NK-92 (cell line): Measurements from ENCODE around the gene PEX11G.
A peak's percentile ranks its signal among the peaks of the same experiment; 100 is the strongest.

Experiments
- DNase-seq: peaks from one replicate; lab custom pipeline; 2025; ENCODE audit not compliant: unreplicated experiment; lab: John Stamatoyannopoulos, UW

Gene PEX11G

GRCh38 chr19:7488736-7489353 is at the start of gene PEX11G:
Gene PEX11G, minus strand, starts transcription at chr19:7489035. Its CDS starts 25 bp downstream, at chr19:7489010.
- DNase-seq, result no peak

DNA sequence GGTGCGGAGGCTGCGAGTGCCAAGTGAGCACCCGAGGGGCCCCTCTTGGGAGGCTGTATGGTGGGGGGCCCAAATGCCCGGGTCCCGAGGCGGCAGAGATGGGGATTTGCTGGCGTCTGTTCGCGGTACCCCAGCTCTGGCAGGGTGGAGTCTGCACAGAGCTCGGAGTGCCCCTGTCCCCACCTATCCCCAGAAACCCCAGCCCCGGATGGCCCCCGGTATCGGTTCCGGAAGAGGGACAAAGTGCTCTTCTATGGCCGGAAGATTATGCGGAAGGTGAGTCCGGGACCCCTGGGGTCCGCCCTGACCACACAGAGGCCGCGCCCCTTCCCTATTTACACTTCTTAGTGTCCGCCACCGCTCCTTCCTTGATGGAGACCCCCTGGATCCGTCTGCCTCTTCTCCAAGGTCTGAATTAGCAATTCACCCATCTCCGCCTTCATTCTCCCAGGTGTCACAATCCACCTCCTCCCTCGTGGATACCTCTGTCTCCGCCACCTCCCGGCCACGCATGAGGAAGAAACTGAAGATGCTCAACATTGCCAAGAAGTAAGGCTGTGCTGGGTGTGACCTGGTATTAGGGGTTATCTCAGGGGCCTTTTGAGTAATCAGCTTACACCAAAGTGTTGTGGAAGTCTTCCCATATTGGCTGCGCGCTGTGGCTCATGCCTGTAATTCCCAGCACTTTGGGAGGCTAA is 47.3 kb upstream of the PEX11G start:
- DNase-seq, result no peak

DNA sequence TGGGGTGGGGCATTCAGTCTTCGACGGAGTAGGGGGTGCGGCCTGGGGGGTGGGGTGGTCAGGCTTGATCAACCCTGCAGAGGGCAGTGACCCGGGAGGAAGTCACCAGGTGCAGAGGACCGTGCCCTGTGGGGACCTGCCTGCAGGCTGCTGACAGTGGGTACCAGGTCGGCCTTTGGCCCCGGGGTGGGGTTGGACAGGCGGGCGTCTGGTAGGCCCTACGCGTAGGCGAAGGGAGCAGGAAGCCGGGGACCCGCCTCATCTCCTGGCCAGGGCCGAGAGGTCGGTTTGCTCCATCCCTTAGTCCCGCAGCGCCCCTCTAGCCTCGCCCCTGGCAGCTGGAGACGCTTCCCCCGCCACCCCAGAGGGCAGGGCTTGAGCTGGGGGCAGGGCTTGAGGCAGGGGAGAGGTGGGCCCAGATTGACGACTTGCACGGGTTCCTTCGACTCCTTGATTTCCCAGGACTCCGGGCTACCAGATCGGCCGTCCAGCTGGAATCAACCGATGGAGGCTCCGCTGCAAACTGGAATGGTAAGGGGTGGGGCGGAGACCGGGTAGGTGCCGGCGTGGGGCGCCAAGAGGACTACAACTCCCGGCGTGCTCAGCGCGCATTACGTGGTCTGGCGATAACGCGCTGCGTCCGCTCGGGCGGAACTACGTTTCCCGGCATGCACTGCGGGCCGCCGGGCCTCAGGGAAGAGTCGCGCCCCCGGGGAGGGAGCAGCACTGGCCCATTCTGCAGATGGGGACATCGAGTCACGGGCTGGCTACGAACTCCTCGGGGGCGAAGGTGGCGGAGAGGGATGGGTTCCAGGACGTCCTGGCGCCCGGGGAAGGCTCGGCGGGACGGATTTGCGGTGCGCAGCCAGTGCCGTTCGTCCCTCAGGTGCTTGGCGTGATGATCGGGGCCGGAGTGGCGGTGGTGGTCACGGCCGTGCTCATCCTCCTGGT is 46.5 kb upstream of the PEX11G start, which contains the start of gene PNPLA6:
PNPLA6 (plus strand) TSS at position 671 of the 951 bp plus-strand sequence; CDS start at position 743, 72 bp downstream.
- peak; percentile 21 for DNase-seq

- DNase-seq, result no peak
Measured at GRCh38 chr19:7534531-7535046, 45.8 kb upstream of the PEX11G start.

DNA sequence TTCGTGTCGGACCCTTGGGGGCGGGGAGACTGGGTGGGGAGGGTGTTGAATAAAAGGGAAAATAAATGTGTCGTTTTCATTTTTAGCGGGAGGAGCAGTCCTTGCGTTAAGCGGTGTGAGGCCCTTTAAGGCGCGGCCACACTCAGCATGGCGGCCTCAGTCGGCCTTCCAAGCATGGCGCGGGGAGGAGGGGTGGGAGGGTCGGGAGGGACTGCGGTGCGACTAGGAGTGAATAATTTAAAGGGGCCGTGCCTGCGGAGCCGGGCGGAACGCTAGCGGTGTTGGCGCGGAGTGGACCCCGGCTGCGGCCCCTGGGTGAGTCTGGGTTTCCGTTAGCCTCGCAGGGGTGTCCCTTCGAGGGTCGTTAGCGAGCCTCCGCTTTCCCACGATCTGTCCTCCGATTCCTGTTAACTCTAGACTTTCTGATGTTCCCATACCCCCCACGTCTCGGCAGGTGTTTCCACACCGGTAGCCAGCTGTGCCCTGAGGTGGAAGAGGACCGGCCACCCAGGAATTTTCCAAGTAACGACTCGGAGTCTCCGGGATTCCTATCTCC is 45.2 kb upstream of the PEX11G start:
- DNase-seq, result peak; percentile 24

GRCh38 chr19:7533281-7533885 is 44.5 kb upstream of the PEX11G start:
- DNase-seq, result no peak

DNA sequence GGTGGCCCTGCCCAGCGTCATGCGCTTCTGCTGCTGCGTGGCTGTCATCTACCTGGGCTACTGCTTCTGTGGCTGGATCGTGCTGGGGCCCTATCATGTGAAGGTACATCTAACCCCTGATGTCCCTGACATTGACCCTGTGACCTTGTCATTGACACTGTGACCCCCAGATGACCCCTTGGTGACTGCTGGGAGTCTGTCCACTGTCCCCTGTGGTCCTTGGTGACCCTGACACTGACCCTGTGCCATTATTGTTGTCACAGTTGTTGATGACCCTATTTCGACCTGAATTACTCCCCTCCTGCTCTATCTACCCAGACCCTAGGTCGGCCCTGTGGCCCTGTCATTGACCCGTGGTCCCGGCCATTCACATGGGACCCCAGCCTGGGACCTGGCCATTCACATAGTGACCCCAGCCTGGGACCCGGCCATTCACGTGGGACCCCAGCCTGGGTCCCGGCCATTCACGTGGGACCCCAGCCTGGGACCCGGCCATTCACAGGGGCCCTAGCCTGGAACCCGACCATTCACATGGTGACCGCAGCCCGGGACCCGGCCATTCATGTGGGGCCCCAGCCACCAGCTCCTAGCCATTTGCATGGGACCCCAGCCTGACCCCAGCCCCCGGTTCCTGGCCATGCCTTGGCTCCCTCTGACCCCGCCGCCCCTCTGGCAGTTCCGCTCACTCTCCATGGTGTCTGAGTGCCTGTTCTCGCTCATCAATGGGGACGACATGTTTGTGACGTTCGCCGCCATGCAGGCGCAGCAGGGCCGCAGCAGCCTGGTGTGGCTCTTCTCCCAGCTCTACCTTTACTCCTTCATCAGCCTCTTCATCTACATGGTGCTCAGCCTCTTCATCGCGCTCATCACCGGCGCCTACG is 41.0 kb upstream of the PEX11G start:
- no peak for DNase-seq

DNA sequence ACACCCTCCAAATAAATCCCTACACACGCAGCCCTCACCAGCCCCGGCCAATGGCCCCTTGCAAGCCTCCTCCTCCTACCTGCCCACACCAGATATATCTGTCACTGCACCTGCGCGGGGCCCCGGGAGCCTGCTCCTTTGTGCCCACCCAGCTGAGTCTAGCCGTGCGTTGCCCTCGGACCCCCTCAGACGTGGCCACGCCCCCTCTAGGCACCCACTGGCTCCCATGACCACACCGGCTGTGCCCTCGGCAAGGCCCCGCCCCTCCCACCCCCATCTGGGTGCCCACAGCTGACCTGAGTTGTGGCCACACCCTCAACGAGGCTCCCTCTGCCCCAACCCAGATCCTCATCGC is 40.4 kb upstream of the PEX11G start:
- no peak for DNase-seq

- DNase-seq, result no peak
Measured at GRCh38 chr19:7528522-7529245, 39.8 kb upstream of the PEX11G start.

- no peak for DNase-seq
Measured at GRCh38 chr19:7528192-7528519, 39.3 kb upstream of the PEX11G start.

- DNase-seq, result no peak
Measured at GRCh38 chr19:7527516-7528191, 38.8 kb upstream of the PEX11G start.

GRCh38 chr19:7526059-7526929 is 37.5 kb upstream of the PEX11G start:
- DNase-seq, result no peak

DNA sequence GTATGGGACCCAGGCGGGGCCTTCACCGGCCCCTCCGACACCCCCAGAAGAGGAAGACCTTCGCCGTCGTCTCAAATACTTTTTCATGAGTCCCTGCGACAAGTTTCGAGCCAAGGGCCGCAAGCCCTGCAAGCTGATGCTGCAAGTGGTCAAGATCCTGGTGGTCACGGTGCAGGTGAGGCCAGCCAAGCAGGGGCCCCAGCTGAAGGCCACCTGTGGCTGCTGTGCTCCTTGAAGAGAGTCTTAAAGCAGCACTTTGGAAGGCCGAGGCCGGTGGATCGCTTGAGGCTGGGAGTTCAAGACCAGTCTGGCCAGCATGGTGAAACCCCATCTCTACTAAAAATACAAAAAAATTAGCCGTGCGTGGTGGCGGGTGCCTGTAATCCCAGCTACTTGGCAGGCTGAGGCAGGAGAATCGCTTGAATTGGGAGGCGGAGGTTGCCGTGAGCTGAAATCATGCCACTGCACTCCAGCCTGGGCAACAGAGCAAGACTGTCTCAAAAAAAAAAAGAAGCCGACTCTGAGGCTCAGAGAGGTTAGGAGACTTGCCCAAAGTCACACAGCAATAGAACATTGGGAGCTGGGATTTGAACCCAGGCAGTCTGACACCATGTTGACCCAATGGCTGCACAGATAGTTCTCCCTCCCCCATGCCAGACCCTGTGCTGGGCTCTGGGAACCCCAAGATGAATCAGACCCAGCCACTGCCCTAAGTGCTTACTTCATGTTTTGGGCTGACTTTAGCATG is 36.3 kb upstream of the PEX11G start:
- DNase-seq, result no peak

DNA sequence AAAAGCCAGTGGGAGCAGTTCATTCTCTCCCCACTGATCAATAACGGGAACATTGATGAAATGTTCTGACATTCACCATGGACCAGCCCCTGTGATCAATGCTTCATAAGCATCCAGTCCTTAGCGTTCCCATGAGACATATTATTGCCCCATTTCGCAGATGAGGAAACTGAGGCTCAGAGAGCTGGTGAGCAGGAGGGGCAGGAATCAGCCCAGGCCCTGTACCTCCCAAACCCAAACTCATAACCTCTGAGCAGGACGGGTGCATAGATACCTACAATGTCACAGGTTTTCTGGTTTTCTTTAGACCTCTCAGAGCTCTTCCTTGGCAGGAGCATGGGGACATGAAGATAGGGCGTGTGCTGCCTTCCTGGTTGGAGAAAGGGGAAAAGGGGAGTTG is 35.7 kb upstream of the PEX11G start:
- no peak for DNase-seq

DNA sequence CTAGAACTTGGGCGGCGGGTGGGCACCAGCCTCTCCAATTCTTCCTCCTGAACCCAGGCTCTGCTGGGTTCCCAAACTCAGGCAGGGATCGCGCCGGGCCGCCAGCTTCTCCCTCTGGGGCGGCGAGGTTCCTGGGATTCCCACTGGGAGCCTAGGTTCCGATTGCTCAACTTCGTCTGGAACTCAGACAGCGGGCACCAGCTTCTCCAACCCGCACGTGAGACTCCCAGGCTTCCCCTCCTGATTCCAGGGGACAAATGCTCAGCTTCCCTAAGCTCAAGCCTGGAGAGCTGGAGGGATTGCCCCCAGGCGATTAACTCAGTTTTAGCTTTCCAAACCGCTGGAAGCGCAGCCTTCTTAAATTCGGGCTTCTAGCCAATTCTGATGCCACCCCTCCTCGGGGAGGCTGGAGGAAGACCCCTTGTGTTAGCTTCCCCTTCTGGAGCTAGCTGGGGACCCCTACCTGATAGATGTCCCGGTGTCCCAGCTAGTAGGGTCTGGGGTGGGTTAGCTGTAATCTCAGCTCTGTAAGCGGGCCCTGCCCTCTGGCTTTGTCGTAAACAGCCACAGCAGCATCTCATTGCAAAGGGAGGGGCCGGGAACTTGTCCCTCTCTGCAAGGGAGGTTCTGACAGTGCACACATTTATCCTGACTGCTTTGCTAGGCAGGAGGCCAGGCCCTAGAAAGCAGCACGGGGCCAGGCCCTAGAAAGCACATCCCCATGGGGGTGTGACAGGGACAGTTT is 34.3 kb upstream of the PEX11G start:
- no peak for DNase-seq
